GM21367 (cell line): Measurements from ENCODE around the gene GALNT1.

ENCODE experiments used
- ATAC-seq: cut with Tn5 transposase; IDR thresholded peaks from one replicate; pipeline ENCODE4 v1.9.1; 2021; ENCODE audit not compliant: unreplicated experiment

Gene GALNT1

DNA sequence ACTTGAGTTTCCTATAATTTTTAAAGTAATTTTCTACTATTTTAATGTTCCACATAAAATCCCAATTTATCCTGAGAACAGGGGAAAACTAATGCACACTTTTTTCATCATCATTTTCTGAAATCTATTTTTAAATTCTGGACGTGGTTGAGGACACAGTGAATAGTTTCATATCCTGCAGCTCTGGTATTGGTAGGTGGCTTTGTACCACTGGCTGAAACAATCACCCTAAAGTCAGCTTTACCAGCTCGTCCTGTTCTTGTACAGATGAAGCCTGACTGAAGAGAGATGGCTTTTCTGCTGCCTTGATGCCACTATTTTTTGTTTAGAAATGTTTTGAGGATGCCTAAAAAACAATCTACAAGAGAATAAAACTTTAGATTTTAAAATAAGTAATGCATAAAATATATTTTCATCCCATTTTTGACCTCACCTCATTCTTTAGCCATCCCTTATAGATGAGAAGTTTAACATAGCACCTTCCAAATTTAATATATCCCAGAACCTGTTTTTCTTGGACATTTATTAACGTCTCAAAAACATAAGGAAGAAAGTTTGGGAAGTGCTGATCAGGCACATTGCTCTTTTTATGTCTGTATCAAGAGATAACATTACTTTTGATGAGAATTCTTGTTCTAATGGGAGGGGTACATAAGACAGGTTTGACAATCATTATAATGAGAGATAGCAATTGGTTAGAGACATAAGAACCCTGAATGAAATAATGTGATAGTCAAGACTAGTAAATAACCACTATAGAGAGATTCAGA, 80.9 kb downstream of the GALNT1 start:
- ATAC-seq: peak; percentile 76

DNA sequence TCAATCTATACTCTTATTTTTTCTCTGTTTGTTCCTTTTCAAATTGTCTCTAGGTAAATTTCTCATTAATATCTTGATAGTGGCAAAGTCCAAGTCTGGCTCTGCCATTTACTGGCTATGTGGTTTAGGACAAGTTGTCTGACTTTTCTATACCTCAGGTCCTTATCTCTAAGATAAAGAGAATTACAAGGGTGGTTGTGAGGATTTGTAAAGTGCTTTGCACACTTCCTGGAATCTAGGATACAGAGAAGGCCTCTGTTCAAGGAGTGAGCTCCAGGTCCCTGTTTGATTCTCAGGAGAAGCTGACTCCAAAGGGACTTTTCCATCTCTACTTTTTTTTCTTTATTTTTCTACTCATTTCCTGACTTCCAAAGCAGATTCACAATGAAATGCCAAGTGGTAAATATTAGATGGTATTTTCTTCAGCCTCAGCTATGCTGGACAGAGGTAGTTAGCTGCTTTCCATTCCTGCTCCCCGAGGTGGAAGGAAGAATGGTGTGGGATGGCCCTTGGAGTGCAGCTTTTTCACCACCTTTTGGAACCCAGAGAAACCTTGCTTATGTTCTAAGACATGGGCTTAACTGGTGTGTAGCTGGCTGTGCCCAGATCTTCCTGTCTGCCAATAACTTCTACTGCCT, 90.5 kb downstream of the GALNT1 start:
- no peak for ATAC-seq

DNA sequence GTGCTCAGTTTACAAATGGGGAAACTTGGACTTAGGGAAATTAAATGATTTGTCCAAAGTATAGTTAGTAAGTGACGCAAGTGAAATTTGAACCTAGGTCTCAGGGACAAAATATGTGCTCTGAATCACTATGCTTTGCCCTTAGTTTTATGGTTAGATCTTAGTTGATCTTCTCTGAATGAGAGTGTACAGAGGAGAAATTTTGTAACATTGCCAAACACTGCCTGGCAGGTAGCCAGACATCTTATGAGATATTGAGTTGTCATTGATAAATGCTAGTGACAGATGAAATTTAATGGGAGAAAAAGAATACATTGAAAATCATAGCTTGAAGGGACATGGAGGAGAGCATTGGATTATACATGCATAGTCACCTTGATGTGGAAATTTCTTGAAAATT, 91.4 kb downstream of the GALNT1 start:
- ATAC-seq: no peak

DNA sequence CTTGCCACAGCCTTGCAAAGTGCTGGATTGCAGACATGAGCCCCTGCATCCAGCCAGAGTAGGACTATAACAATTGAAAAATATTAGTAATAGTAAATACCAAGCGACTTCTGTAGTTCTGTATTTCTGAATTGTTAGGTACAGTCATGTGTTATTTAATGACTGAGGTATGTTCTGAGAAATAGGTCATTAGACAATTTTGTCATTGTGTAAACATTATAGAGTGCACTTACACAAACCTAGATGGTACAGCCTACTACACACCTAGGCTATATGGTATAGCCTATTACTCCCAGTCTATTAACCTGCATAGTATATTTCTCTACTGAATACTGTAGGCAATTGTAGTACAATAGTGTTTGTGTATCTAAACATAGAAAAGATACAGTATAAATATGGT, 92.1 kb downstream of the GALNT1 start:
- no peak for ATAC-seq

DNA sequence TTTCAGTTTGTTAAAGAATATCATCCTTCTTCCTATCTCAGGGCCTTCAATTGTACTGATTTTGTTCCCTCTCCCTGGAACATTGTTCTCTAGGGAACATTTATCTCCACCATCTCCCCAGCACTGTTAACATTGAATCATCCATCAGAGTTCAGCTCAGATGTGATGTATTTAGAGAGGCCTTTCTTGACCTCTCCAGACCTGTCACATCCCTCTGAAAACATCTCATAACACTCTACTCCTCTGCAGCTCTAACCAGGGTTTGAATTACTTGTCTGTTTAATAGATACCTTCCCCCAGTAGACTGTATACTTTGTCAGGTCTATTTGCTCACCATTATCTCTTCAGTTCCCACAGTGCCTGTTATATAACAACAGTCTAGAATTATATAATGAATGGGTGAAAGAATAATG, 98.6 kb downstream of the GALNT1 start:
- no peak for ATAC-seq

DNA sequence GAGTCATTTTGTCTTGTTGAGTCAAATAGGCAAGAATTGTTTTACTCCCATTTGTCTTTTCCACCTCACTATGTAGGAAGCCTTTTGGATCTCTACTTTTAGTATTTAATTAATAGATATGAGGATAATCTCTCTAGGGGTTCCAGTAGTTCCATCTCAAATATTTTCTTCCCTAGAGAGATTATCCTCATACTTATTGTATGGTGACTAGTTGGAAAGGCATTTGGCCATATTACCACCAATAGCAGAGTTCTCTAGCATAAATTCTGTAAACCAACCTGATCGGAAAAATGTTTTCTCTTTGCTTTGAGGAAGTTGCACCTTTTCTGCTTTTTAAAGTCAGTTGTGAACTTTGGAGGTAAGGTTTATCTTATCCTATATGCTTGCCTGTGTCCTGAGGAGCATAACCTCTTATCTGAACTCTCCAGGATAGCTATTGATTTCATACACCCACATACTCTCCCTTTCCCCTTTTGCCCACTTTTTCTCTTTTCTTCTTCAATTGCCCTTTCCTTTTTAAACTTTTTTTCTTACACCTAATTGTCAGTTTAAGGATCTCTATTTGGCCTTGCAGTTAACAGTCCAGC, 100.8 kb downstream of the GALNT1 start:
- ATAC-seq: no peak

DNA sequence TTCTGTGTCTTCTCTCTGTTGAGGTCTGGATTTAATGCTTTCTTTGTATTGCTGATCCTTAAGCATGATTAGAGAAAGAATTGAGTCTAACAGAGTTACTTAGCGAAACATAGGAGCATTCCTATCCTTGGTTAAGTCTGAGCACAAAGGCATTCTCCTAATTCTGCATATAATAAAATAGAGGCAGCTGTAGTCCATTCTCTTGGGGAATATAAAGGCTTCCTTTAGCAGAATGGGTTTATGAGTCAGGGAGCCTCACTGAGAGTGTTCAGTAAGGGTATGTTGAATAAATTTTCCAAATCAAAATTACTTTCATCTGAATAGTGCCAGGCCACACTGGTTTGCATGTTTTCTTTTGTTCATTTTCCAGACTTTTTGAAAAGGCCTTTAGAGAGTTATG, 101.5 kb downstream of the GALNT1 start:
- ATAC-seq: no peak

DNA sequence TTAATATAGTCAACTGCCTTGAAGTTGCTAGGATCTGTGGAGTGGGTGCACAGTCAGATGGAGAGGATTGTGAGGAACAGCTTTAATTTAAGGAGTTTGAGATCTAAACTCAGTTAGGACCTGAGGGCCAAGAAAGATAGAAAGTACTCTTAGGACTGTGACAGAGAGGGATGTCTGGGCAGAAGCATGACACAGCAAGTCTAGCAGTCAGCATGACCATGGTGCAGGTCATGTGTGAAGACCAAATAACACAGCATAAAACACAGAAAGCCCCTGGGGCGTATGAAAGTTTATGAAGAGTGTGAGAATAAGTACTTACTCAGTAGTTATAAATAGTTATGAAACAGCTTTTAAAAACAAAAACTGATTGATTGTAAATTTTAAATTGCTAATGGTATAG, 107.2 kb downstream of the GALNT1 start:
- ATAC-seq: peak; percentile 85

DNA sequence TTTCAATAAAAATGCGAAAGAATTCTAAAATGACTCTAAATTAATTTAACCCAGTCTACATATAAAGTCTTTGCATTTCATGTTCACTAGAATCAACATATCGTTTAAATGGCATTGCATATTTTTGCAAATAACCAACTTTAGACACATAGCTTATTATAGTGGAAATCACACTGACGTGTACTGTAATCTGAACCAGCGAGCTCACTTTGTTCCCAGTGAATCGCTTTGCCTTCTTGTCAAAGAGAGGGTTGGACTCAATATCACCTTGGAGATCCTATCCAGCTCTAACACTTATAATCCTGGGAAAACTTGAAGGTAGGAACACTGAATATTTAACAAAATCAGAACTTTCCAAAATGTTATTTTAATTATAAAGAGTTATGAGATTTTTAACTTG, 108.2 kb downstream of the GALNT1 start:
- no peak for ATAC-seq

DNA sequence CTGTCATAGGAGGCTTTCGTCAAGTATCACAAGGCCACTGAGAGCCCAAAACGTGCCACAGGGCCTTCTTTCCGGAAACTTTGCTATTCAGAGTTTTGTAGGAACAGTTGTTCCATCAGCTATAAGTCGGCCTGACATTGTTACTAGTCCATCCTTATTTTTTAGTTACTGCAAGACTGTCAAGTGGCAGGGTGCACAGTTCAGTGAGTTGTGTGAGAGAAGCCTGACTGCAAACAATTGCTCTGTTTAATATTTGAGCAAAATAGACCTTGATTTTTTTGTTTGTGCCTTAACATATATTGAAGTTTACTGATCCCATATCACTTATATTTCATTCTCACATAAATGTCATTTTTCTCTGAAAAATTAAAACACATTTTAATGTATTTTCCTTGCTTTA, 110.1 kb downstream of the GALNT1 start:
- no peak for ATAC-seq

DNA sequence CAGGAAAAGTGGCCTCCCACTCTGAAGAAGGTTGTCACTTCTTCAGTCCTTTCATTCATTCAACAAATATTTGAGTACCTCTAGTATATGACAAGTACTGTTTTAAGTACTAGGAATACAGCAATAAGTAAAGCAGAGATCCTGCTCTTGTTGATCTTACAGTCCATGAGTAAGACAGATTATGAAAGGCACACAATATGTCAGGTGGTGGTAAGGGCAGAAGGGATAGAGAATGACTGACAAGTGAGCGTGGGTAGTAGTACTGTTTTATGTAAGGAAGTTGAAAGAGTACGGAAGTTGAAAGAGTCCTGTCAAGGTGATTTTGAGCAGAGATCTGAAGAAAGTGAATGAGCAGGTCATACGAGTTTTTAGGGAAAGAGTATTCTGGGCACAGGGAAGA, 111.3 kb downstream of the GALNT1 start:
- ATAC-seq: no peak

DNA sequence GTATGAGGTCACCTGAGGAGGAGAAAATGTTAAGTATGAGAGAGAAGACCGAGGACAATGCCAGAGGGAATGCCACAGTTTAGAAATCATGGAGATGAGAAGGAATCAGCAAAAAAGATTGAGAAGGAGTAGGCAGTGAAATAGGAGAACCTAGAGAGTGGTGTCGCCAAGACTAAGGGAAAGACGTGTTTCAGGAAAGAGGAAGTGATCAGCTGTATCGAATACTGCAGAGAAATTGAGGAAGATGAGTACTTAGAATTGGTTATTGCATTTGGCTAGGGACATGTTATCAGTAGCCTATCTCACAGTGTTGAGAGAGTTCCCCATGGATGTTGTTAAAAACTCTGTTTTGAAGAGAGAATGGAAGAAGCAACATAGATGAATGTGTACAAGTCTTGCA, 112.3 kb downstream of the GALNT1 start:
- ATAC-seq: no peak

DNA sequence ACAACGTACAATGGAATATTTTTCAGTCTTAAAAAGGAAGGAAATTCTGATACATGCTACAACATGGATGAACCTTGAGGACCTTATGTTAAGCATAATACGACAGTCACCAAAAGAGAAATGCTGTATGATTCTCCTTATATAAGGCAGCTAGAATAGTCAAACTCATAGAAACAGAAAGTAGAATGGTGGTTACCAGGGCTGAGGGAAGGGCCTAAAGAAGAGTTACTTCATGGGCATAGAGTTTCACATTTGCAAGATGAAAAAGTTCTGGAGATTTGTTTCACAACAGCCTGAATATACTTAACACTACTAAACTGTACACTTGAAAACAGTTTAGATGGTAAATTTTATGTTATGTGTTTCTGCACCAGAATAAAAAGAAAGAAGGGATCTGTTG, 113.3 kb downstream of the GALNT1 start:
- ATAC-seq: no peak

DNA sequence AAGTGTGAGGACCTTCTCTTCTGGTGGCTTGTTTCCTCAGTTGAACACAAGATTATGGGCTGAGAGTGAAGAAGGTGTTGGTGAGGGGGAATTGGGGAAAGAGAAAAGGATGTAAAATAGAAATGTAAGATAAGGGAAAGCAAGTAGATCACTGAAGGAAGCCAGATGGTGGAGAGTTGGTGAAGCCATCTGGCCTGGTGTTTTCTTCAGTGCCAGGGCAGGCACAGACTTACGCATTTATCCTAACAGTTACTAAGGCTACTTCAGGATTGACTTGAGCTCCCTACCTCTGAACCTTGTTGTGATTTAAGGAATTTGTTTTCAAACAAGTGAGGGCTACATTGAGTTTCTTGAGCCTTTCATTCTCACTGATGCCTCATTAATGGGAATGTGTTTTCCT, 113.8 kb downstream of the GALNT1 start:
- no peak for ATAC-seq

DNA sequence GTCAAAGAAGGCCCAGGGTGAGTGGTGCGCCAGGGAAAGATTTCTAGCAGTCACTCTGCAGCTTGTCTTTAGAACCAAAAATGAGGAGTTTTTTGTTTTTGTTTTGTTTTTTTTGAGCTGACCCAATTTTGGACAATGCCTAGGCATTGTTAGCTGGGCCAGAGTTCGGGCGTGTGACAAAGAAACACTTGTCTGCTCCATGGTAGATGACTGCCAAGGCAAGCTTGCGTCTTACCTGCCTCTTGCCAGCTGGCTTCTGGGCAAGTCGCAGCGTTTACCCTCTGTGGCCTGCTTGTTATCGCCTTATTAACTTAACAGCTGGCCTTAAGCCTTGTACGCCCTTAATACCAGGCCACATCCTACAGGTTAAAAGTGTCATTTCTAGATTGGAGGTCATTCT, 114.3 kb downstream of the GALNT1 start:
- no peak for ATAC-seq

DNA sequence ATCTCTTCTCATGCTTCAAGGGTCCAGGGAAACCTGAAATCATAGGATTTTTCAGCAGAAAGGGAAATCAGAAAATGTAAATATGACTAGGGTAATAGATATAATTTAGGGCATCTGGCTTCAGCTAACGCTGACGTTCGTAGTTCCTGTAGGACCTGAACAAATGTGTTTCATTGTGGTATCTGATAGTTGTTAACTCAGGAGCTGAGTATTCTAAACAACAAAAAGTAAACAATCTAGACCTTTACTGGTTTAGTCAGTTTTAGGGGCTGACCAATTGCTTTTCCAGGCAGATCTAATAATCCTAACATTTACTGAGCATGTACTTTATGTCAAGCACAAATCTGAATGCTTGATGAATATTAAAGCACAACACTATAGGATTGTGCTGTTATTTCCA, 114.8 kb downstream of the GALNT1 start:
- ATAC-seq: no peak

DNA sequence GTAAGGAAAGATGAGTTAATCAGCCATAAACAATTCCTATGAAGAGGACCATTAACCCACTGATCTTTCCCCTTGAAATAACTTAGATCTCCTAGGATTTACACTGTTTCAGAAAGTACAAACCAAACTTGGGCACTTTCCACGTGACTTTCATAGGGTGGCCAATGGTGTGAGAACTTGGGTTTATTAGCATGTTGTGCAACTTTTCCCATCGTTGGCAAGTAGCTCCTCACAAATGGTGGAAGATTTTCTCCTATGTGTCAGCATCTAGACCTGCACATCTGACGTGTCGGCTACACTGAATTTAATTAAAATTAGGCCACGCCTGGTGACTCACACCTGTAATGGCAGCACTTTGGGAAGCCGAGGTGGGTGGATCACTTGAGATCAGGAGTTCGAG, 116.3 kb downstream of the GALNT1 start:
- ATAC-seq: no peak

DNA sequence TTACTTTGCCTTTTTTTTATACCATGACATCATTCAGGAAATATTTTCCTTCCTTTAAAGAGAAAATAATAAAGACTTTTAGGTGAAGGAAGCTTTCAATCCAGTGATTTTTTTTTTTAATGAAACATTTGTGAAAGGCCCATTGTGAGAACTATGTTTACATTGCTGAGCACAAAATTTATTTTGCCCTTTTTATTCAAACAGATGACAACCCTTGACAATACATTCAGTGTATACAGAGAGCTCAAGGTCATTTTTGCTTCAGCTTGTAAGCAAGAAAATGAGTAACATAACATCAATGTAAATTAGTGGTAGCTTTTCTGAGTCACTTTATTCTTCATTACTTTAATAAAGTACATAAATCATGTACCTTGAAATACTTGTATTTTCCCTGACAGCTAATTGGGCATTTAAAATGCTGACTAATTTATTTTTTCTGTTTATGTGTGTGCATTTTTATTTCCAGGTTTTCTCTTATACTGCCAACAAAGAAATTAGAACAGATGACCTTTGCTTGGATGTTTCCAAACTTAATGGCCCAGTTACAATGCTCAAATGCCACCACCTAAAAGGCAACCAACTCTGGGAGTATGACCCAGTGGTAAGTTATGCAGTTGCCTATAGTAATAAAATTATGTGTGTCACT, 121.6 kb downstream of the GALNT1 start:
- no peak for ATAC-seq

DNA sequence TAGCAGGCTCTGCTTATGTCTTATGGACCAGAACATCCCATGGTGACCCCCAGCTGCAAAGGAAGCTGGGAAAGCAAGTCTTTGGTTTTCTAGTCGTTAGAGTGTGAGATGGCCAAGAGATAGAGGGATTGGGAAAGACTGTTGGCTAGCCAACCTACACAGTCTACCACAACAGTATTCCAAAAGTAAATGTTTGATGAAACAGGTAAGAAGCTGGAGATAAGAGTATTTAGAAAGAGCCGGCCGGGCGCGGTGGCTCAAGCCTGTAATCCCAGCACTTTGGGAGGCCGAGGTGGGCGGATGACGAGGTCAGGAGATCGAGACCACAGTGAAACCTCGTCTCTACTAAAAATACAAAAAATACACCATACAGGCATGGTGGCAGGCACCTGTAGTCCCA, 124.4 kb downstream of the GALNT1 start:
- ATAC-seq: no peak

DNA sequence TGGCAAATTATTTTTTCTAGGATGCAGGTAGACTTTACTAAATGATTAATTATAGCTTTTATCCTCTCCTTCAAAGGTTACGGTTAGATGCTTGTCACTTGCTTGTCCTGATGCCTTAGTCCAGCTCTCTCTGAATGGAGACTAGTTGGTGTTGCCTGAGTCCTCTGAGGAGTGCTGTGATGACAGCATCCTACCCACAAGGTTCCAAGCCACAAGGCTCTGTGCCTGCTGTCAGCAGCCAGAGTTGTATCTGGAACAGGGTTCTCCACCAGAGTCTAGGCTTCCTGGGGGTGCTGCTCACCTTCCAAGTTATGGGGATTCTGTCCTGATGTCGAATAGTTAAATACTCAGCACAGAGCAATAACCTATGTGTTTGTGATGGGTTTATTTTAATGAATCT, 125.7 kb downstream of the GALNT1 start:
- ATAC-seq: no peak

DNA sequence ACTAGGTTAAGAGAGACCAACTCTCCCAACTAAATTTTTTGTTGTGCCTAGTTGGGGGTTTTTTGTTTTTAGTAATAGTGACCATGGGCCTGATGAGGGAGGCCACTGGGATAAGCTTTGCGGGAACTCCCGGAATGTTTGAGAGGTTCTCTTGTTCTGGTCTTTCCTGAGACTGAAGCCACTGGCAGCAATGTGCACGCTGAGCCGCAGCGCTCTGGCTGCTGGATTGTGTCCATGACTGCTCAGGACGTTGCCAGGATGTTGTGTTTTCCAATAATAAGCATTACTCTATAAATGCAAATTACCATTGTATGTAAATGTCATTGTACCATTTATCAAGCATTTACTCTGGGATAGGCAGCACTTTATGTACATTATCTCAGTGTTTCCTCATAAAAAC, 126.1 kb downstream of the GALNT1 start:
- ATAC-seq: no peak

DNA sequence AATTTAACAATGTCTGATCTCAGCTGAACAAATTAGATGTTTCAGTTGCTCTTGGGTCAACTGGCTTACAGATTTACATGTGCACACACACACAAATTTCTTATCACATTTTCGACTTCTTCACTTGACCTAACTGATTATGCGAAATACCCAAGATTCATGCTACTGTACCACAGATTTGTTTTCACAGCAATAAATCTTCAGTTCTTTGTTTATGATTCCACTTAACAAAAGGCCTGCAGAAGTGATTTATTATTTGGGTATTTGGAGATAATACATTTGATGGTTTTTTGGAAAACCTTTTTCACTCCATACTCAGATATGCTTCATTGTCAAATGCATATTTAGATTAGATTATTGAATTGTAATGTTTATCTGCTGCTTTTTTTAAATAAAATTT, 129.0 kb downstream of the GALNT1 start:
- no peak for ATAC-seq
